Stimulated activated naive CD8-positive, alpha-beta T cell treated with anti-CD3 and anti-CD28 coated beads, Interleukin-15, Interleukin-2, amounts not matched to agents 100 ng/mL and 50 ng/mL, for 24 hours (primary cell): ENCODE data around the gene ATP13A3.
"Not testable (repeated sequence)": the region's sequence is repeated elsewhere in the genome, so short reads cannot be mapped to it uniquely, and the experiment has no call there.

Source experiments
- H3K27ac Mint-ChIP-seq: one replicate; pipeline ENCODE4 v1.8.0; 2021; ENCODE audit warnings: mild to moderate bottlenecking, mixed read lengths
- H3K27me3 Mint-ChIP-seq: one replicate; pipeline ENCODE4 v1.8.0; 2021; ENCODE audit warnings: mixed read lengths
- H3K36me3 Mint-ChIP-seq: one replicate; pipeline ENCODE4 v1.8.0; 2021; ENCODE audit warnings: low read depth, mixed read lengths
- H3K4me1 Mint-ChIP-seq: one replicate; pipeline ENCODE4 v1.8.0; 2021; ENCODE audit warnings: low read depth, mixed read lengths
- H3K4me3 Mint-ChIP-seq: one replicate; pipeline ENCODE4 v1.8.0; 2021; ENCODE audit warnings: mild to moderate bottlenecking, mixed read lengths
- H3K9me3 Mint-ChIP-seq: one replicate; pipeline ENCODE4 v1.8.0; 2021; ENCODE audit warnings: mixed read lengths

Gene ATP13A3

DNA sequence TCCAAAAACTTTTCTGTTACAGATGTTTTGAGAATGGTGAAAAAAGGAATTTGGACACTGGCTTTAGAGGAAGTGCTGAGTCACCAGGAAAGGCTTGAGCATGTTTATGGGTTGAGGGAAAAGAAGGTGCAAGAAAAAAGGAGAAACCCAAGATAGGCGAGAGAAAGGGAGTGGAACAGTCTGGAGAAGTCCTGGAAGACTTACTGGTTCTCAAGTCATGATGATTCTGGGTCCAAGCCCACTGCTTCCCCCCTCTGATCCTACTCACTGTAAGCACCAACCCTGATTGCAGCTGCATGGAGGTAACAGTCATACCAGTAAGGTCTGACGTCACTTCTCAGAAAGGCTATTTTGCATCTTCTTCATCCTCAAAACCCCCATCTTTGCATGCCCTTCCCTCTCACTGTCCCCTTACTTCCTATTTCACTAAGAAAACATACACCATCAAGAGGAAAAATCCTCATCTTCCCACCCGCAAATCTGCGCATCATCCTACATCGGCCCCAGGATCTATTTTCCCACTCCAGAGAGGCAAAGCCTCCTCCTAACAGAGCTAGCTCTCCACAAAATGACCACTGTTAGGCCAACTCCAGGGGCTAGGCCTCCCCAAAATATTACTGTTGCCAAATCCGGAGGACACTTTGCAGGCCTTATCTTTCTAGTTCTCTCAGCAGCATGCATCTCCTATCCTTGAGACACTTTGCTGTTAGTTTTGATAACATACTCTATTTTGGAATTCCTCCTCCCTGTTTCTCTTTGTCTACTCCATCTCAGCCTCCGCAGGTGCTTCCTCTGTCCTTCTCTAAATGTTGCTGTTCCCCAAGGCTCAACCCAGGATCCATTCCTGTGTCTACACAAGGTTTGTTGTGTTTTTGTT, 3.2 kb upstream of the ATP13A3 start:
- peak overlapping the region; percentile 37 for H3K27ac Mint-ChIP-seq
- peaks cover 6% of the 10 kb centered on the region for H3K36me3 Mint-ChIP-seq
- no peak overlapping the region for H3K4me3 Mint-ChIP-seq
- no peaks in the 10 kb centered on the region for H3K9me3 Mint-ChIP-seq
- H3K27me3 Mint-ChIP-seq, result peaks cover 5% of the 10 kb centered on the region
- H3K4me1 Mint-ChIP-seq, result peaks cover 57% of the 10 kb centered on the region

DNA sequence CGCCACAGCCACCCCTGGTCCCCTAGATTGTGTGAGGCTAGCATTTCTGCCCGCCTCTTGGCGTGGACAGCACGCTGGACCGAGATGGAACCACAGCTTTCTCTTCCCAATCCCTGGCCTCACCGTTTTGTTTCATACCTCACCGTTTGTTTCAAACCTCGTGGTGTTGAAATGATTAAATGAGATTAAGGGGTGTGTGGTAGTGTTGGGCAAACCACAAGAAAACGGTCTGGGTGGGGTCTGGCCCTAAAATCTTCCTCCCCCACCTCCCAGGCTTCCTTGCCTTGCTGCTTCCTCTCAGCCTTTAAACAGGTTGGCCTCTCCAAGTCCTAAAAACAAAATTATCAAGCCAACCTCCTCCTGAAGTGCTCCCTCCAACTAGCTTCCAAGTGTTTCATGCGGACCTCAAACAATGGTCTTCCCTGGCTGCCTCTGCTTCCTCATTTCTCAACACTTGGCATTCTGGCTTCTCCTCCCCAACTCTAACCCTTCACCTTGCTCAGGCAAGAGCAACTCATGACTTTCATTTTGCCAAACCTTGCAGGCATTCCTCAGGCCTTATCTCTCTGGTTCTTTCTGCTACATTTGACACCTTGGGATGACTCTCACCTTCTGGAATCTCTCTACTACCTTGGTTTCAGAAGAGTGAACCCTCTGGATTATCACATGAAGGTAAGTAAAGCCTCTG, 1.4 kb upstream of the ATP13A3 start:
- peak overlapping the region; percentile 85 for H3K4me3 Mint-ChIP-seq
- peaks cover 62% of the 10 kb centered on the region for H3K4me1 Mint-ChIP-seq
- no peaks in the 10 kb centered on the region for H3K9me3 Mint-ChIP-seq
- peaks cover 5% of the 10 kb centered on the region for H3K27me3 Mint-ChIP-seq
- peaks cover 13% of the 10 kb centered on the region for H3K36me3 Mint-ChIP-seq
- peak overlapping the region; percentile 83 for H3K27ac Mint-ChIP-seq

DNA sequence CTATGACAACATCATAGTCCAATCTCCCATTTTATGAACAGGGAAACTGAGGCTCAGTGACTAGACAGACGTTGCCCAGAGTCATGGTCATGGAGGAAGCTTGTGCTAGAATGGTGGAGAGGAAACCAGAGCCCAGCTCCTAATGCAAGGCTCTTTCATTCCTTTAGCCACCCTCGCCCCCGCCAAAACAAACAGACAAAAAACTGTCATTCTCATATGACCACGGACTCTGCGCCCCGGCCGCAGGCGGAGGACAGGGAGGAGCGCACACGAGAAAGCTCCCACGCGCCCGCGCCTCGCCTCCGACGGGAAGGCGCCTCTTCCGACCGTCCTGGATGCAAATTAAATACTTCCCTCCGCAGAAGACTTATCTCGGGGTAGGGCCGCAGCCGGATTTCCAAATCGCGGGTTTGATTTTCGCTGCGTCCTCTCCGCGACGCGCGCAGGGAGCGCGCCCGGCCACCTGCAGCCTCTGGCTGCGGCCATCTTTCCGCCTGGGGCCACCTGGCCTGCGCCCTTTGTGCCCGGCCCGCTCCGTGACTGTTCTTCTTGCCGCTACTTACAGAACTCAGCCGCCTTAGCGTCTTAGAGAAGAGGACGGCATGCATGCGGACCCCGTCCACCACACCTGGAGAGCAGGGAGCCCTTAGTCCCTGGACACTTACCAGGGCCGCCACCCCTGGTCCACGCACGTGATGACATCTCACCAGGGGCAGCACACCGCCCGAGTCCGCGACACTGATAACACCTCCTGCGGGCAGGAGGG, 670 bp upstream of the ATP13A3 start:
- peaks cover 19% of the 10 kb centered on the region for H3K36me3 Mint-ChIP-seq
- no peaks in the 10 kb centered on the region for H3K9me3 Mint-ChIP-seq
- peaks cover 69% of the 10 kb centered on the region for H3K4me1 Mint-ChIP-seq
- peak overlapping the region; percentile 85 for H3K4me3 Mint-ChIP-seq
- peak overlapping the region; percentile 83 for H3K27ac Mint-ChIP-seq
- peaks cover 5% of the 10 kb centered on the region for H3K27me3 Mint-ChIP-seq

DNA sequence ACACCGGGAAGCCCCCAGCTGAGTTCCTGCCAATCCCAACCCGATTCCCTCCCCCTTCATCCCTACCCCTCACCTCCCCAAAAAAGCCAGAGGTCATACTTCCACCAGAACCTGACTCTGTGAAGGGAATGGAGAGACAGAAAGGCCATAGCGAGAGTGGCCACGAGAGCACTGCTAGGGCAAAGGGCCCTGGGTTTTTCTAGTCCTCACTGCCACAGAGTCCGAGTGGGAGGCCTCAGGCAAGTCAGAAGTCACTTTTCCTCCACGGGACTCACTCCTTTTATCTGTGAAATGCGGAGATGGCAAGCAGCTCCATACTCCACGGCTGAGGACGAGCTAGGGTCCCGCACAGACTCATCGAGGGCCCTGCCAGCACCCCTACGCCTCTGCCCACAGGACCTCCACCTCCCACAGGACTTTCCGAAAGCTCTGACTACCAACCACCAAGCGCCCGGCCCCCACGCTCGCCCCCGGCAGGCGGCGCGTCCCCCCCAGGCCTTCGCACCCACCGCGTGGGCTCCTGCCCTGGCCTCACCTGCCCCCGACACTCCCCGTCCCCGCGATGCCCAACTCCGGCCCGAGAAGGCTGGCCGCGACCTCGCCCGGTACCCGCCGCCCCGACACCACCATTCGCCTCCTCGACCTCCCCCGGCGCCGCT, 792 bp downstream of the ATP13A3 start:
- Mint-ChIP-seq H3K27me3 (peaks cover 5% of the 10 kb centered on the region), H3K4me3 (peak overlapping the region; percentile 89), H3K27ac (peak overlapping the region; percentile 93), H3K4me1 (peaks cover 76% of the 10 kb centered on the region), H3K36me3 (peaks cover 32% of the 10 kb centered on the region), H3K9me3 (no peaks in the 10 kb centered on the region)

DNA sequence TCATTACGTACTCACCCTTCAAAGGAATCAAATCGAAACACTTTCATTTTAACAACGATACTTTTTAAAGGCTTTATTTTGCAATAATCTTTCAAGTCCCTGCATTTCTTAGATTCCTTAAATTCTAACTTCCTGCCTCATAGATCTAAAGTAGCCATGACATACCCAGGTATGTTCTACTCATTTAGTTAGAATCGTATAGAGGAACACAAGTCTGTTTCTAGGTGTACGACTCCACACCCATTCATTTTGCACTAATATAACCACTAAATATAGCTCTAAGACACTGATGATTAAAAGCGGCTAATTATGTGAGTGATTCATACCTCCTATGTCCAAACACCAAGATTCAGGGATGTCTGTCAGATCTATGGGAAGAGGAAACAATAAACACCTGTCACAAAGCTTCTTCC, 1.3 kb downstream of the ATP13A3 start:
- H3K27ac Mint-ChIP-seq, result peak overlapping the region; percentile 93
- no peaks in the 10 kb centered on the region for H3K9me3 Mint-ChIP-seq
- peaks cover 33% of the 10 kb centered on the region for H3K36me3 Mint-ChIP-seq

DNA sequence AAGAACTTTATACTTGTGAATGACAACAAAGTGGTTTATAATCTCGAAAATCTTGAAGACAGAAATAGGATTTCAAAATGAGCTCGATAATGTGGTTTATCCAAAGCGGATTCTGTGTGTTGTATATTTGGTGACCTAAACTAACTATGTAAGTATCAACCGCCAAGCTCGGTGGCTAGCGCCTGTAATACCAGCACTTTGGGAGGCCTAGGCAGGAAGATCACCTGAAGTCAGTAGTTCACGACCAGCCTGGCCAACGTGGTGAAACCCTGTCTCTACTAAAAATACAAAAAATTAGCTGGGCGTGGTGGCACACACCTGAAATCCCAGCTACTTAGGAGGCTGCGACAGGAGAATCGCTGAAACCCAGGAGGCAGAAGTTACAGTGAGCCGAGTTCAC, 2.2 kb downstream of the ATP13A3 start:
- Mint-ChIP-seq H3K4me3 (peak overlapping the region; percentile 89), H3K27ac (no peak overlapping the region), H3K9me3 (no peaks in the 10 kb centered on the region), H3K36me3 (peaks cover 40% of the 10 kb centered on the region), H3K27me3 (peaks cover 5% of the 10 kb centered on the region), H3K4me1 (peaks cover 80% of the 10 kb centered on the region)

More for the DNA sequence above, 1.3 kb downstream of the ATP13A3 start:
- Mint-ChIP-seq H3K4me1 (peaks cover 80% of the 10 kb centered on the region), H3K4me3 (peak overlapping the region; percentile 89), H3K27me3 (peaks cover 5% of the 10 kb centered on the region)

DNA sequence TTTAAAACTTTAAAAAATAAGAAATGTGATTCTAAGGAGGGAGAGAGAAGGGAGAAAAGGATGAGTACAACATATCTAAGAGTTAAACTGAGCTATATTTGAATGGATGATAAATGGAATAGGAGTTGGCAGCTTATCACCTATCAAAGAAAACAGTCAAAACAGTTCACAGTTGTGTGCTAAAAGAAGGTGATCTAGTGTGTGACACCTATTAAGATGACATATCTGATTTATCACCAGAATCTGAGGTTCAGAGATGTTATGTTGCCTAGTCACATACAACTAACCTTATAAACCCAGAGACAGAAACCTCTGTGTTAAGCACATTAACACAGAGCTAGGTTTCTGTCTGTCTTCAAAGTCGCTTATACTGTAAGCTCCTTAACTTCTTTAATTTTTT, 3.0 kb downstream of the ATP13A3 start:
- peaks cover 5% of the 10 kb centered on the region for H3K27me3 Mint-ChIP-seq
- peaks cover 40% of the 10 kb centered on the region for H3K36me3 Mint-ChIP-seq
- H3K27ac Mint-ChIP-seq, result no peak overlapping the region
- H3K9me3 Mint-ChIP-seq, result no peaks in the 10 kb centered on the region
- peaks cover 74% of the 10 kb centered on the region for H3K4me1 Mint-ChIP-seq
- H3K4me3 Mint-ChIP-seq, result no peak overlapping the region

DNA sequence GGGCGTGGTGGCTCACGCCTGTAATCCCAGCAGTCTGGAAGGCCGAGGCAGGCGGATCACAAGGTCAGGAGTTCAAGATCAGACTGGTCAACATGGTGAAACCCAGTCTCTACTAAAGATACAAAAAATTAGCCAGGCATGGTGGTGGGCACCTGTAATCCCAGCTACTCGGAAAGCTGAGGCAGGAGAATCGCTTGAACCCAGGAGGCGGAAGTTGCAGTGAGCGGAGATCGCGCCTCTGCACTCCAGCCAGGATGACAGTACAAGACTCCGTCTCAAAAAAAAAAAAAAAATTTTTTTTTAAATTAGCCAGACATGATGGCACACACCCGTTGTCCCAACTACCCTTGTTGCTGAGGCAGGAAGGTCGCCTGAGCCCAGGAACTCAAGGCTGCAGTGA, 4.0 kb downstream of the ATP13A3 start:
- not testable (repeated sequence) for H3K27me3 Mint-ChIP-seq, H3K9me3 Mint-ChIP-seq
- Mint-ChIP-seq H3K27ac (peak overlapping the region; percentile 85), H3K4me1 (peaks cover 64% of the 10 kb centered on the region), H3K4me3 (peak overlapping the region; percentile 56), H3K36me3 (peaks cover 40% of the 10 kb centered on the region)

DNA sequence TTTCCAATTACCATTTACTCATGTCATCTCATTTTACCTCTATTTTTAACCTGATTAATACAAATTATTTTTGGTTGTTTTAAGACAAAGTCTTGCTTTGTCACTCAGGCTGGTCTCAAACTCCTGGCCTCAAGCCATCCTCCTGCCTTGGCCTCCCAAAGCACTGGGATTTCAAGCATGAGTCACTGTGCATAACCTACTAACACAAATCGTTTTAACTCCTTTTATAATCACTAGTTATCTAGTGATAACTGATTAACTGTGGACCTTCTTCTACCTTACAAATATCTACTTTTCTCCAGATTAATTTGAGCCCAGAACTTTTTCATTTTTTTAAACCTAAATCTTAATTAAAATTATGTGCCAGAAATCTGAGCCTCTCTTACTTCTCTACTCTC, 4.6 kb downstream of the ATP13A3 start:
- Mint-ChIP-seq H3K4me1 (peaks cover 58% of the 10 kb centered on the region), H3K27me3 (no peaks in the 10 kb centered on the region), H3K27ac (peak overlapping the region; percentile 85), H3K9me3 (no peaks in the 10 kb centered on the region), H3K4me3 (peak overlapping the region; percentile 56), H3K36me3 (peaks cover 40% of the 10 kb centered on the region)

DNA sequence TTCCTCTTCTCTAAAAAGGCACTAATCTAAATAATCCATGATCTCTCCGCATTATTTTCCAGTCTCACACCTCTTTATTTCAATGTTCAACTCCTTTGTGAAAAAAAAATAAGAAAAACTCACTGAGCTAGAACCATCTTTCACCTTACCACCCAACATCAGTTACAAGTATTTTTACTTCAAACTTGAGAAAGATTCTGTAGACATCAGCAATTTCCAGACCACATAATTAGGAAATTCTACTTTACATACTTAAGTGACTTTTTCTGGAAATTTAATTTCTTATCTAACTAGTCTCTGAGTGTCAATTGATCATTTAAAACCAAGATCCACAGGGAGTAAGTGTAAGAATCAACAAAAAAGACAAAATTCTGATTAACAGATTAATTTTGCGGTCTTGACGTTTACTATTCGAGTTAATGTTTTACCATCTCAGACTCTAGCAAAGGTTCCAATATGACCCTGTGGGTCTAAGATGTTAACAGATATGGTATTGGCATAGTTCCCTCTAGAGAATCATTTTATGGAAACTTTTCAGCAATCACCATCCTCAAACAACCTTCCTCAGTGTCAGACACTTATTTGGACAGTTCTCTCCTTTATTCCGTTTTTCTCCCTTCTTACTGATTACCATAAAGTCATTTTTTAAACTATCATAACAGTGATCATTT, 5.1 kb downstream of the ATP13A3 start:
- peaks cover 40% of the 10 kb centered on the region for H3K36me3 Mint-ChIP-seq
- H3K27ac Mint-ChIP-seq, result peak overlapping the region; percentile 85
- peaks cover 55% of the 10 kb centered on the region for H3K4me1 Mint-ChIP-seq
- H3K4me3 Mint-ChIP-seq, result peak overlapping the region; percentile 56
- no peaks in the 10 kb centered on the region for H3K27me3 Mint-ChIP-seq
- no peaks in the 10 kb centered on the region for H3K9me3 Mint-ChIP-seq

DNA sequence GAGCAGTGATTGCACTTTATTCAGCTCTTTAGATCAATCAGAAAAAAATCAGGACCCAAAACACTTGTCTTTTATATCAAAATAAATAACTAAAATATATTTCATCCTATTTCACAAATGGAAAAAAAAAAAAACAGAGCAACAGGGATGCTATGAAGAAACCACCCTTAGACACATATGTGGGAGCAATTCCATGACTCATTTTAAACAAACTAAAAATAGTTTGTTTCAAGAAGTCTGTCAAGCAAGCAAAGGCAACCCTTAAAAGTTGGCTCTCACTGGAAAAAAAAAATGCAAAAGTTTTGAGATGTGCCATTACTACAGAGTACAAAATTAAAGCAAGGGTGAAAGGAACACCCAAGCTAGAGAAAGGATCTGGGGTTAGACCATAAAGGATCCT, 5.7 kb downstream of the ATP13A3 start:
- H3K27ac Mint-ChIP-seq, result peak overlapping the region; percentile 85
- H3K27me3 Mint-ChIP-seq, result no peaks in the 10 kb centered on the region
- no peaks in the 10 kb centered on the region for H3K9me3 Mint-ChIP-seq
- peaks cover 40% of the 10 kb centered on the region for H3K36me3 Mint-ChIP-seq
- H3K4me1 Mint-ChIP-seq, result peaks cover 55% of the 10 kb centered on the region
- H3K4me3 Mint-ChIP-seq, result peak overlapping the region; percentile 56

DNA sequence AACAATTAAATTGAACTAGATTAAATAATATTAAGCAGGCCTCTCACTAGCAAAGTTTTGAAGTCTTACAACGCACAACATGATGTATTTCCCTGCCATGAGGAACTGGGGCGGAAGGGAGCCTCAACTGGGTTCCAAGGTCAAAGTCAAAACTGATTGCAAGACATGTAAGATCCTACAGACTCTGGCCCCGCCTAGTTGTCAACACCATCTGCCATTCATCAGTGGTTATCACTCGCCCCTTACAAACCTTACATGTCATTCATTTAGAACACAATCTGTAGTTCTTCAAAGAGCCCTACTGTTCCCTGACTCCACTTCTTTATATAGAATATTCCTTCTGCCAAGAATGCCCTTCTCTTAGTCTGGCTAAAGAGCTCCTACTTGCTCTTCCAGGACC, 10.0 kb downstream of the ATP13A3 start:
- Mint-ChIP-seq H3K4me1 (peaks cover 30% of the 10 kb centered on the region), H3K27ac (no peak overlapping the region), H3K4me3 (no peak overlapping the region), H3K36me3 (peaks cover 21% of the 10 kb centered on the region), H3K9me3 (no peaks in the 10 kb centered on the region), H3K27me3 (no peaks in the 10 kb centered on the region)

DNA sequence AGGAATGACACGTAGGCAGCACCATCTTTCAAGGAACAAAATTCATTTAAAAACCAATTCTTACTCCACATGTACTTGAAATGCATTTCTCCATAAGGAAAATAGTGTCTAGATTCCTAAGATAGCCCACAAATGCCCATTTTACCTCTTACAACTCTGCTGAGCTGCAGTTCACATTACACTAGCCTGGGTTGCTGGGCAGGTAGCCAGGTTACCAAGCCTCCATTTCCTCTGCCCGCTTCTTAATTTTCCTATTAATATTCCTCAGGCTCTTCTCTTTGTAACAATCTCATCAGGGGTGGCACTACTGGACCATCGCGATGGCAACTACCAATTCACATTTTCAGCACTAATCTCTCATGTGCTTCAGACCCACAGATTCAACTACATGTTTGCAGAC, 10.8 kb downstream of the ATP13A3 start:
- H3K27ac Mint-ChIP-seq, result no peak overlapping the region
- H3K9me3 Mint-ChIP-seq, result no peaks in the 10 kb centered on the region
- no peak overlapping the region for H3K4me3 Mint-ChIP-seq

More for the DNA sequence above, 10.8 kb downstream of the ATP13A3 start:
- Mint-ChIP-seq H3K27me3 (no peaks in the 10 kb centered on the region), H3K4me1 (peaks cover 22% of the 10 kb centered on the region), H3K36me3 (peaks cover 15% of the 10 kb centered on the region)
